ENCODE data around the gene NIT1. TPM values are rescaled to one million over a fixed set of nuclear protein-coding genes. Genes with fewer than 3 reads are reported as not detected.

Gene NIT1
- polyA plus RNA-seq, 4 donors, result 51.3 to 131 (median 83.2) TPM

DNA sequence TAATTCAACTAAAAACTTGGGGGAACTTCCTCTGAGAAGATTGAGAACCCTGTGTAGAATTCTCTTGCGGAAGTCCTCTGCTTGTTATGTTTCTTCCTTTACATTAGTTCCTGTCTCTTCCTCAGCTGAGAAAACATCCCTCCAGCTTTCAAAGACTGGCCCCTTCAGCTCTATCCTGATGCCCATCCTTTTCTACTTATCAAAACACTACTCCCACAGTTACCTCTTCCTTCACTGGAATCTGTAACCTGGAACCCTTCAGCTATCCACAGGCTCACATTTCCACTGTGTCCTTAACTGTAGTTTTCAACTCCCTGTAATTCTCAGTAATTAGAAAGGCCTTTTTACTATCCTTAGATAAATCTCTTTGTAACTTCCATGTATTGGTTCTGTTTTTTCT lies 20.5 kb downstream of the NIT1 start:
- H3K9me3 ChIP-seq (ENCODE audit: control insufficient read depth in 2 of 2, insufficient read depth in 1 of 2, low read depth in 1 of 2, low read length in 1 of 2), result no peaks in the 10 kb centered on the region
- peaks cover 0 to 6% (median 0%) of the 10 kb centered on the region in 3 donors for H3K36me3 ChIP-seq (ENCODE audit: control insufficient read depth in 3 of 3, insufficient read depth in 2 of 3, low read depth in 1 of 3, low read length in 3 of 3)
- H3K4me1 ChIP-seq (ENCODE audit: control insufficient read depth in 3 of 3, insufficient read depth in 2 of 3, low read depth in 1 of 3, low read length in 2 of 3), result peaks cover 0 to 4% (median 0%) of the 10 kb centered on the region in 3 donors
- no peak for DNase-seq
- FAIRE-seq, result no peak
- H3K4me3 ChIP-seq (ENCODE audit: low read depth in 1 of 3, low read length in 3 of 3), result no peak overlapping the region
- WGBS, 3 donors, result 81 to 96% (median 83%) methylated on average over 1 of the region's 1 CpG
- no peak overlapping the region for H3K27ac ChIP-seq (ENCODE audit: low read depth in 1 of 3, low read length in 2 of 3)
- no peaks in the 10 kb centered on the region for H3K27me3 ChIP-seq (ENCODE audit: control insufficient read depth in 3 of 3, insufficient read depth in 3 of 3, low read length in 3 of 3)

GRCh38 chr1:161139766-161140165 lies 21.9 kb downstream of the NIT1 start:
- Histone ChIP-seq H3K4me1 (ENCODE audit: control insufficient read depth in 3 of 3, insufficient read depth in 2 of 3, low read depth in 1 of 3, low read length in 2 of 3) (no peaks in the 10 kb centered on the region), H3K9me3 (ENCODE audit: control insufficient read depth in 2 of 2, insufficient read depth in 1 of 2, low read depth in 1 of 2, low read length in 1 of 2) (no peaks in the 10 kb centered on the region), H3K27ac (ENCODE audit: low read depth in 1 of 3, low read length in 2 of 3) (no peak overlapping the region), H3K4me3 (ENCODE audit: low read depth in 1 of 3, low read length in 3 of 3) (no peak overlapping the region), H3K27me3 (ENCODE audit: control insufficient read depth in 3 of 3, insufficient read depth in 3 of 3, low read length in 3 of 3) (no peaks in the 10 kb centered on the region), H3K36me3 (ENCODE audit: control insufficient read depth in 3 of 3, insufficient read depth in 2 of 3, low read depth in 1 of 3, low read length in 3 of 3) (peaks cover 0 to 2% (median 0%) of the 10 kb centered on the region in 3 donors)
- WGBS, 3 donors, result 24 to 45% (median 43%) methylated on average over 1 of the region's 1 CpG
- peak; percentile 56 to 67 for DNase-seq
- no peak for FAIRE-seq

- H3K9me3 ChIP-seq (ENCODE audit: control insufficient read depth in 2 of 2, insufficient read depth in 1 of 2, low read depth in 1 of 2, low read length in 1 of 2), result no peaks in the 10 kb centered on the region
- FAIRE-seq (no peak), DNase-seq (no peak)
- 95 to 96% (median 96%) methylated on average over 29 of the region's 29 CpGs for WGBS, 3 donors
- H3K4me3 ChIP-seq (ENCODE audit: low read depth in 1 of 3, low read length in 3 of 3), result no peak overlapping the region
- H3K27me3 ChIP-seq (ENCODE audit: control insufficient read depth in 3 of 3, insufficient read depth in 3 of 3, low read length in 3 of 3), result no peaks in the 10 kb centered on the region
- no peaks in the 10 kb centered on the region for H3K36me3 ChIP-seq (ENCODE audit: control insufficient read depth in 3 of 3, insufficient read depth in 2 of 3, low read depth in 1 of 3, low read length in 3 of 3)
- H3K4me1 ChIP-seq (ENCODE audit: control insufficient read depth in 3 of 3, insufficient read depth in 2 of 3, low read depth in 1 of 3, low read length in 2 of 3), result no peaks in the 10 kb centered on the region
- no peak overlapping the region for H3K27ac ChIP-seq (ENCODE audit: low read depth in 1 of 3, low read length in 2 of 3)
Measured at GRCh38 chr1:161140755-161141400, 23.0 kb downstream of the NIT1 start.

- no peak overlapping the region for H3K4me3 ChIP-seq (ENCODE audit: low read depth in 1 of 3, low read length in 3 of 3)
- no peaks in the 10 kb centered on the region for H3K9me3 ChIP-seq (ENCODE audit: control insufficient read depth in 2 of 2, insufficient read depth in 1 of 2, low read depth in 1 of 2, low read length in 1 of 2)
- DNase-seq (no peak), FAIRE-seq (no peak)
- no peaks in the 10 kb centered on the region for H3K4me1 ChIP-seq (ENCODE audit: control insufficient read depth in 3 of 3, insufficient read depth in 2 of 3, low read depth in 1 of 3, low read length in 2 of 3)
- 58 to 74% (median 73%) methylated on average over 3 of the region's 3 CpGs for WGBS, 3 donors
- H3K27ac ChIP-seq (ENCODE audit: low read depth in 1 of 3, low read length in 2 of 3), result no peak overlapping the region
- no peaks in the 10 kb centered on the region for H3K36me3 ChIP-seq (ENCODE audit: control insufficient read depth in 3 of 3, insufficient read depth in 2 of 3, low read depth in 1 of 3, low read length in 3 of 3)
- no peaks in the 10 kb centered on the region for H3K27me3 ChIP-seq (ENCODE audit: control insufficient read depth in 3 of 3, insufficient read depth in 3 of 3, low read length in 3 of 3)
Measured at GRCh38 chr1:161145832-161146231, 27.9 kb downstream of the NIT1 start.

DNA sequence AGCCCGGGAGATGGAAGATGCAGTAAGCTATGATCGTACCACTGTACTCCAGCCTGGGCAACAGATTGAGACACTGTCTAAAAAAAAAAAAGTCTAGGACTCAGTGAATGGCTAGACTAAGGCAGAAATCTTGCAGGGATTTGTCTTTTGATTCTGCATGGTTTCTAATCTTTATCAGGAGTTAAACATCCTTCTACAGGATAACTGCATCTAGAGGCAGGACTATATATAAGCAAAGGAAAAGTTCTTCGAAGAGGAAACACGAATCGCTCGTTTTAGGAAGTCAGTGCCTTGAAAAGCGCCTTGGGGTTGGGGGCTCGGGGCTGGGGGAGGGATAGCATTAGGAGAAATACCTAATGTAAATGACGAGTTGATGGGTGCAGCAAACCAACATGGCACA lies 35.3 kb downstream of the NIT1 start:
- WGBS, 3 donors, result 21 to 24% (median 21%) methylated on average over 9 of the region's 9 CpGs
- Histone ChIP-seq H3K27ac (ENCODE audit: low read depth in 1 of 3, low read length in 2 of 3) (peak overlapping the region in 2 of 3 donors; percentile 84 to 95), H3K4me1 (ENCODE audit: control insufficient read depth in 3 of 3, insufficient read depth in 2 of 3, low read depth in 1 of 3, low read length in 2 of 3) (peaks cover 0 to 4% (median 2%) of the 10 kb centered on the region in 3 donors), H3K27me3 (ENCODE audit: control insufficient read depth in 3 of 3, insufficient read depth in 3 of 3, low read length in 3 of 3) (no peaks in the 10 kb centered on the region), H3K9me3 (ENCODE audit: control insufficient read depth in 2 of 2, insufficient read depth in 1 of 2, low read depth in 1 of 2, low read length in 1 of 2) (no peaks in the 10 kb centered on the region), H3K4me3 (ENCODE audit: low read depth in 1 of 3, low read length in 3 of 3) (peak overlapping the region; percentile 33 to 64 (median 57)), H3K36me3 (ENCODE audit: control insufficient read depth in 3 of 3, insufficient read depth in 2 of 3, low read depth in 1 of 3, low read length in 3 of 3) (peaks cover 0 to 9% (median 0%) of the 10 kb centered on the region in 3 donors)
- DNase-seq (no peak), FAIRE-seq (no peak)

DNA sequence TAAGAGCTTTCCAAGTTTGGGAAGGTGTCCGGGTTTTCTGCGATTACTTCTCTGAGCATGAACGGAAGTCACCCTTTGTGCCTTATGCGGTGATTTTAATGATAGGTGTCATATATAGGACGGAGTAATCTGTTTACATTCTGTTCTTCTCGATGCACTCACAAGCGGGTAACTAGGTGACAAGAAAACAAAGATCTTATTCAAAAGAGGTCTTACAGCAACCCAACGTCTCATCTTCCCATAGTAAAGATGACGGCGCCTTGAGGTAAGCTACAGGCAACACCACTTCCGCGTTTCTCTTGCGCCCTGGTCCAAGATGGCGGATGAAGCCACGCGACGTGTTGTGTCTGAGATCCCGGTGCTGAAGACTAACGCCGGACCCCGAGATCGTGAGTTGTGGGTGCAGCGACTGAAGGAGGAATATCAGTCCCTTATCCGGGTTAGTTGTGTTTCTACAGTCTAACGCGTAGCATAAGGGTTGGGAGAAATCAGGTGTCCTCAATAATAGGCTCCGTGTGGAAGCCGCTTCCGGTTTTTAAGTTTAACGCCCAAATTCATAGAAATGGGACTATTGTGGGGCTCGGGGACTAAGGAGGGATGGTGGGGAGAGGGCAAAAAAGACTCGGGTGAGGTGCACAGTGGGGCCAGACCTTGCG lies 35.9 kb downstream of the NIT1 start, which contains the start of gene UFC1:
UFC1 (plus strand) TSS at position 297 of the 656 bp plus-strand sequence; CDS start at position 317, 20 bp downstream.
- peak within 1 kb of the TSS; percentile 41 to 64 (median 57) for H3K4me3 ChIP-seq (ENCODE audit: low read depth in 1 of 3, low read length in 3 of 3)
- H3K4me1 ChIP-seq (ENCODE audit: control insufficient read depth in 3 of 3, insufficient read depth in 2 of 3, low read depth in 1 of 3, low read length in 2 of 3), result peaks cover 0 to 10% (median 2%) of the 10 kb centered on the region in 3 donors
- H3K9me3 ChIP-seq (ENCODE audit: control insufficient read depth in 2 of 2, insufficient read depth in 1 of 2, low read depth in 1 of 2, low read length in 1 of 2), result no peaks in the 10 kb centered on the region
- 0 to 1% (median 0%) methylated on average over 33 of the region's 33 CpGs for WGBS, 3 donors
- H3K27ac ChIP-seq (ENCODE audit: low read depth in 1 of 3, low read length in 2 of 3), result peak within 1 kb of the TSS; percentile 84 to 96 (median 95)
- no peak for FAIRE-seq
- no peaks in the 10 kb centered on the region for H3K27me3 ChIP-seq (ENCODE audit: control insufficient read depth in 3 of 3, insufficient read depth in 3 of 3, low read length in 3 of 3)
- peaks cover 0 to 15% (median 0%) of the 10 kb centered on the region in 3 donors for H3K36me3 ChIP-seq (ENCODE audit: control insufficient read depth in 3 of 3, insufficient read depth in 2 of 3, low read depth in 1 of 3, low read length in 3 of 3)
- peak; percentile 88 to 94 for DNase-seq

- Histone ChIP-seq H3K9me3 (ENCODE audit: control insufficient read depth in 2 of 2, insufficient read depth in 1 of 2, low read depth in 1 of 2, low read length in 1 of 2) (no peaks in the 10 kb centered on the region), H3K36me3 (ENCODE audit: control insufficient read depth in 3 of 3, insufficient read depth in 2 of 3, low read depth in 1 of 3, low read length in 3 of 3) (peaks cover 0 to 43% (median 0%) of the 10 kb centered on the region in 3 donors), H3K4me3 (ENCODE audit: low read depth in 1 of 3, low read length in 3 of 3) (no peak overlapping the region), H3K27ac (ENCODE audit: low read depth in 1 of 3, low read length in 2 of 3) (no peak overlapping the region), H3K27me3 (ENCODE audit: control insufficient read depth in 3 of 3, insufficient read depth in 3 of 3, low read length in 3 of 3) (no peaks in the 10 kb centered on the region), H3K4me1 (ENCODE audit: control insufficient read depth in 3 of 3, insufficient read depth in 2 of 3, low read depth in 1 of 3, low read length in 2 of 3) (peaks cover 0 to 31% (median 2%) of the 10 kb centered on the region in 3 donors)
- WGBS, 3 donors, result 94 to 100% (median 96%) methylated on average over 1 of the region's 1 CpG
- DNase-seq (no peak), FAIRE-seq (no peak)
Measured at GRCh38 chr1:161157867-161158266, 40.0 kb downstream of the NIT1 start.

- no peaks in the 10 kb centered on the region for H3K27me3 ChIP-seq (ENCODE audit: control insufficient read depth in 3 of 3, insufficient read depth in 3 of 3, low read length in 3 of 3)
- H3K4me1 ChIP-seq (ENCODE audit: control insufficient read depth in 3 of 3, insufficient read depth in 2 of 3, low read depth in 1 of 3, low read length in 2 of 3), result peaks cover 0 to 31% (median 2%) of the 10 kb centered on the region in 3 donors
- peaks cover 0 to 43% (median 0%) of the 10 kb centered on the region in 3 donors for H3K36me3 ChIP-seq (ENCODE audit: control insufficient read depth in 3 of 3, insufficient read depth in 2 of 3, low read depth in 1 of 3, low read length in 3 of 3)
- whole genome bisulfite sequencing, 3 donors, result 54 to 65% (median 59%) methylated on average over 9 of the region's 9 CpGs
- peak overlapping the region in 2 of 3 donors; percentile 77 to 92 for H3K27ac ChIP-seq (ENCODE audit: low read depth in 1 of 3, low read length in 2 of 3)
- H3K4me3 ChIP-seq (ENCODE audit: low read depth in 1 of 3, low read length in 3 of 3), result peak overlapping the region in 2 of 3 donors; percentile 79 to 92
- H3K9me3 ChIP-seq (ENCODE audit: control insufficient read depth in 2 of 2, insufficient read depth in 1 of 2, low read depth in 1 of 2, low read length in 1 of 2), result no peaks in the 10 kb centered on the region
- FAIRE-seq, result no peak
- peak in 1 of 2 donors; percentile 17 for DNase-seq
Measured at GRCh38 chr1:161158316-161159010, 40.6 kb downstream of the NIT1 start.
